Measurements from ENCODE around the gene C2orf72. TPM values are rescaled to one million over a fixed set of nuclear protein-coding genes. Genes with fewer than 3 reads are reported as not detected.

The C2orf72 gene
- total and polyA plus RNA-seq, 2 of the 13 experiments (the other 11 are each of a cell fraction or from before 2014, with no cell fraction given): 147 to 203 TPM

- TF ChIP-seq EP300 (IDR thresholded peaks at IDR 0.05; ENCODE audit: low read depth in 2 of 2, low read length in 2 of 2): peak; percentile 74 to 78; a peak in 3 of 4 replicates
- peak; percentile 76 for TF ChIP-seq EP300 (CRISPR knock-in tag; IDR thresholded peaks at IDR 0.05; ENCODE audit: borderline replicate concordance)
- TF ChIP-seq ZBTB21 (CRISPR knock-in tag; IDR thresholded peaks at IDR 0.05): no peak
- peak; percentile 60; the same call in 1 of the 2 replicates for TF ChIP-seq ZBTB7A (CRISPR knock-in tag; IDR thresholded peaks at IDR 0.05)
- TF ChIP-seq ZNF781 (CRISPR knock-in tag; IDR thresholded peaks at IDR 0.05; ENCODE audit: borderline replicate concordance, not compliant biosample characterization): no peak
- TF ChIP-seq ATAD3A (CRISPR knock-in tag; IDR thresholded peaks at IDR 0.05): no peak
- TF ChIP-seq REPIN1 (CRISPR knock-in tag; IDR thresholded peaks at IDR 0.05; ENCODE audit: borderline replicate concordance, low read depth): 0 out of 2 replicates have a peak, but pooled peaks have one; percentile 23
- no peak for TF ChIP-seq SRF (IDR thresholded peaks at IDR 0.05; ENCODE audit: low read depth, low read length)
- no peak for TF ChIP-seq ZNF790 (CRISPR knock-in tag; IDR thresholded peaks at IDR 0.05; ENCODE audit: borderline replicate concordance)
- TF ChIP-seq ZNF816 (CRISPR knock-in tag; IDR thresholded peaks at IDR 0.05; ENCODE audit: borderline replicate concordance): no peak
- no peak; the same call in none of the 2 replicates for TF ChIP-seq MYC (CRISPR knock-in tag; IDR thresholded peaks at IDR 0.05; ENCODE audit: borderline replicate concordance)
- TF ChIP-seq IRF2 (CRISPR knock-in tag; IDR thresholded peaks at IDR 0.05): peak; percentile 13; the same call in 1 of the 2 replicates
- TF ChIP-seq, protein P1, sequence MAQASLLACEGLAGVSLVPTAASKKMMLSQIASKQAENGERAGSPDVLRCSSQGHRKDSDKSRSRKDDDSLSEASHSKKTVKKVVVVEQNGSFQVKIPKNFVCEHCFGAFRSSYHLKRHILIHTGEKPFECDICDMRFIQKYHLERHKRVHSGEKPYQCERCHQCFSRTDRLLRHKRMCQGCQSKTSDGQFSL (CRISPR knock-in tag; IDR thresholded peaks at IDR 0.05): no peak
- no peak for TF ChIP-seq ZNF484 (CRISPR knock-in tag; IDR thresholded peaks at IDR 0.05; ENCODE audit: borderline replicate concordance, low read depth)
- TF ChIP-seq RAD51 (IDR thresholded peaks at IDR 0.05; ENCODE audit: borderline replicate concordance): no peak
- TF ChIP-seq JARID2 (CRISPR knock-in tag; IDR thresholded peaks at IDR 0.05; ENCODE audit: insufficient replicate concordance): no peak
- no peak; the same call in 1 of the 2 replicates for TF ChIP-seq HDAC1 (CRISPR knock-in tag; IDR thresholded peaks at IDR 0.05)
- TF ChIP-seq, protein P2, sequence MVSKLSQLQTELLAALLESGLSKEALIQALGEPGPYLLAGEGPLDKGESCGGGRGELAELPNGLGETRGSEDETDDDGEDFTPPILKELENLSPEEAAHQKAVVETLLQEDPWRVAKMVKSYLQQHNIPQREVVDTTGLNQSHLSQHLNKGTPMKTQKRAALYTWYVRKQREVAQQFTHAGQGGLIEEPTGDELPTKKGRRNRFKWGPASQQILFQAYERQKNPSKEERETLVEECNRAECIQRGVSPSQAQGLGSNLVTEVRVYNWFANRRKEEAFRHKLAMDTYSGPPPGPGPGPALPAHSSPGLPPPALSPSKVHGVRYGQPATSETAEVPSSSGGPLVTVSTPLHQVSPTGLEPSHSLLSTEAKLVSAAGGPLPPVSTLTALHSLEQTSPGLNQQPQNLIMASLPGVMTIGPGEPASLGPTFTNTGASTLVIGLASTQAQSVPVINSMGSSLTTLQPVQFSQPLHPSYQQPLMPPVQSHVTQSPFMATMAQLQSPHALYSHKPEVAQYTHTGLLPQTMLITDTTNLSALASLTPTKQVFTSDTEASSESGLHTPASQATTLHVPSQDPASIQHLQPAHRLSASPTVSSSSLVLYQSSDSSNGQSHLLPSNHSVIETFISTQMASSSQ (IDR thresholded peaks at IDR 0.05; ENCODE audit: low read depth): no peak
- TF ChIP-seq, protein P2 (CRISPR knock-in tag; IDR thresholded peaks at IDR 0.05; ENCODE audit: borderline replicate concordance): no peak; the same call in 1 of the 2 replicates
- no peak for TF ChIP-seq ZBTB37 (CRISPR knock-in tag; IDR thresholded peaks at IDR 0.05)
- no peak for TF ChIP-seq ZNF616 (CRISPR knock-in tag; IDR thresholded peaks at IDR 0.05; ENCODE audit: low read depth)
- peak; percentile 82; the same call in 1 of the 2 replicates for TF ChIP-seq MEIS1 (CRISPR knock-in tag; IDR thresholded peaks at IDR 0.05; ENCODE audit: borderline replicate concordance)
- TF ChIP-seq MTF1 (CRISPR knock-in tag; IDR thresholded peaks at IDR 0.05): no peak
- TF ChIP-seq ISL2 (CRISPR knock-in tag; IDR thresholded peaks at IDR 0.05): peak; percentile 46; the same call in 1 of the 2 replicates
- TF ChIP-seq NPAS2 (CRISPR knock-in tag; IDR thresholded peaks at IDR 0.05; ENCODE audit: borderline replicate concordance): no peak
Observed at GRCh38 chr2:231047274-231047922, 10.1 kb downstream of the C2orf72 start (continued).

Data from HepG2 (cell line).